Peyer's patch (tissue), 4 donors: ENCODE results near the gene NFKBIB.

Experiments
- CTCF ChIP-seq, 6 experiments: fragments of 450-650 bp in 4 of 6; fragments of 200-600 bp in 2 of 6; sonication (generic) in 1 of 6; IDR thresholded peaks; one replicate each; pipeline ENCODE4 v1.5.1; 2017 to 2019; ENCODE audit warnings: antibody characterized with exemption in 6 of 6, mild to moderate bottlenecking in 3 of 6, moderate library complexity in 1 of 6
- POLR2A ChIP-seq, 2 donors: fragments of 450-650 bp; IDR thresholded peaks; one replicate each; pipeline ENCODE4 v1.5.1; 2017; ENCODE audit warnings: antibody characterized with exemption in 2 of 2, mild to moderate bottlenecking in 2 of 2, moderate library complexity in 2 of 2

DNA sequence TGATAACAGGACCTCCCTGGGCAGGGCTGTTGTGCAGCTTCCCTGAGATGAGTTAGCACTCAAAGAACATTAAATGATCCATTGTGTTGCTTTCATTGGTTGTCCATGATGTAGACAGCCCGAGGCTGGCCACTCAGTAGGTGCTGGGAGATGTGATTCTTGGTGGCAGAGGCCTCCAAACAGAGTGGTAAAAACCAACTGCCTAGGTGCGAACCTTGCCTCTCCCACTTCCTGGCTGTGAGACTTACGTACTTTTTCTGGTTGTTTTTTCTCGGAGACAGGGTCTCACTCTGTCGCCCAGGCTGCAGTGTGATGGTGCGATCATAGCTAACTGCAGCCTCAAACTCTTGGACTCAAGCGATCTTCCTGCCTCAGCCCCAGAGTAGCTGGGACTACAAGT lies 24.6 kb downstream of the NFKBIB start:
- no peak for TF ChIP-seq CTCF (IDR thresholded peaks at IDR 0.05)
- TF ChIP-seq POLR2A (IDR thresholded peaks at IDR 0.05) = no peak
